LHCN-M2 (cell line): ENCODE results near the gene RGS19. TPM values are rescaled to one million over a fixed set of nuclear protein-coding genes. Genes with fewer than 3 reads are reported as not detected.

Experiments used
- DNase-seq: peaks from one replicate; pipeline ENCODE4 v3.0.0-alpha.2; 2012; ENCODE audit warnings: low read depth
- total RNA-seq: library from RNA; depleted of rRNA; stranded (reverse); fragments of >200 nt; gene quantifications from 2 replicates; pipeline ENCODE4 v1.2.3, GENCODE V29; 2014

RGS19 gene
- total RNA-seq, 1 experiment from 2014 or later, result 26.9 TPM

DNA sequence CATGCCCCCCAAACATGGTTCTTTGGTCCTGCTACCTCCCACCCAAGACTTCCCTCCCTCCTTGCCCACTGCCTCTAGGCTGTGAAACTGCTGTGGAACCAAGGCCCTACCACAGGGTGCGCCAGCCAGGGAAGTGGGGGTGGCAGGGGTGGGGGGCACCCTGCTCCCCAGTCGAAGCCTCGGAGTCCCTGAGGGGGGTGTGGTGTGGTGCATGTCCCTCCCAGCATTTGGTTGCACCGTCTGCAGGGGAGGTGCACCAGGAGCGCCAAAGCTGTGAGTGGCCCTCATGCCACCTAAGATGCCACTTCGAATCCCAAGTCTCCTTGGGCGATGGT is 1.8 kb downstream of the RGS19 start:
- no peak for DNase-seq

DNA sequence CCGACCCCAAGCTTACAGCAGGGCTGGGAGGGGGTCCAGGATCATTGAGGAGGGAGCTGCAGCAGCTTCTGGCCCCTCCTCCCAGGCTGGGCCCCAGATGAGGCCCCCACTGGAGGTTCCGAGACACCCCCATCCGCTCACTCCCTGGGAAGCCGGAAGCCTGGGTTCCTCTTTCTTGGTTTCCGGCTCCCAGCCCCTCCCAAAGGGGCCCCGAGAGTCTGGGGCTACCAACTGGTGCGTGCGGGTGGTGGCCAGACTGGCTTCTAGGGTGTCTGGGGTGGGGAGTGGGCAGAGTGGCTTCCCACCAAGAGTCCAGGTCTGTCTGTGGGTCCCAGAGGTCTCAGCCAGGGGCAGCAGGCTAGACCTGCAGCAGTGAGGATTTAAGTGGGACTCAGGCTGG is 2.2 kb downstream of the RGS19 start:
- DNase-seq, result no peak

GRCh38 chr20:64076061-64076997 is 3.0 kb downstream of the RGS19 start:
- no peak for DNase-seq

DNA sequence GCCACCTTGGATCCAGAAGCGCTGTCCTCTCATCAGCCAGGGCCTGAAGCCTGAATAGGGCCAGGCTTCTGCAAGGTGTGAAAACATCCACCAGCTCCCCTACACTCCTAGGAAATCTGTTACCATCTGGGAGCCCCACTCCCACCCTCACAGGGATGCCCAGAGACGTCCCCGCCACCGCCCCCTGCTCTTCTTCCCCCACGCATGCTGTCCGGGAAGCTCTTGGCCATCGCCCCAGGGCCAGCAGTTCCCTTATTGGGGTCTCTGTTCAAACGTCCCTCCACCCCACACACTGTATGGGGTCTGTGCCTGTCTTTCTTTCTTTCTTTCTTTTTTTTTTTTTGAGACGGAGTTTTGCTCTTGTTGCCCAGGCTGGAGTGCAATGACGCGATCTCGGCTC is 3.8 kb downstream of the RGS19 start:
- no peak for DNase-seq

- no peak for DNase-seq
These were observed 4.4 kb downstream of the RGS19 start for GRCh38 chr20:64074963-64075362.

- DNase-seq, result no peak
These were observed 5.0 kb downstream of the RGS19 start for GRCh38 chr20:64074184-64074789.

DNA sequence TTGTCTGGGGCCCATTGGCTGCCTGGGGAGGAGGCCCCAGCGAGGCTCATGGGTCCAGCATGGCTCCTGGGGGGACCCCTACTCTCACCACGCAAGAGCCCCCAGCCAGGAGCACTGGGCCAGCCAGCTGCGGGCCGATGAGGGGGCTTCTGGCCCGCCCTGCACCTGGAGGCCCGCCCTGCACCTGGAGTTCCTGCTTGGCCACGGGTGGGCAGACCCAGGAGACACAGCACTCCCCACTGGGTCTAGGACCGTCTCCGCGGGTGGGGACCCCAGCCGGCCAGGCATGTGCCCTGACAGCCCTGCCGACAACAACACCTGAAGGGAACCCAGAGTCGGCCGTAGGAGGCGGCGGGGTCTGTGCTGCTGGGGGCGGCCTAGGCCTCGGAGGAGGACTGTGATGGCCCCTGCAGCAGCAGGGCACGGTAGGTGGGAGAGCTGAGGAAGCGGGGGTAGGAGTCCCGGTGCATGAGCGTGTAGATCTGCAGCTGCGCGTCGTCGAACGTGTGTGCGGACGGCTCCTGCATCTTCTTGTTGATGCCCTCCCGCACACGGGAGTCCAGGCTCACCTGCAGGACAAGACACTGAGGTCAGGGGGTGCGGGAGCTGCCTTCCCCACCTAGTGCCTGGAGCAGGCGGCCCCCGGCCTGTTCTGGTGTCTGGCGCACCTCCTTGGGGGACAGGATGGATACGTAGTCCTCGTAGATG is 5.7 kb downstream of the RGS19 start:
- no peak for DNase-seq

DNA sequence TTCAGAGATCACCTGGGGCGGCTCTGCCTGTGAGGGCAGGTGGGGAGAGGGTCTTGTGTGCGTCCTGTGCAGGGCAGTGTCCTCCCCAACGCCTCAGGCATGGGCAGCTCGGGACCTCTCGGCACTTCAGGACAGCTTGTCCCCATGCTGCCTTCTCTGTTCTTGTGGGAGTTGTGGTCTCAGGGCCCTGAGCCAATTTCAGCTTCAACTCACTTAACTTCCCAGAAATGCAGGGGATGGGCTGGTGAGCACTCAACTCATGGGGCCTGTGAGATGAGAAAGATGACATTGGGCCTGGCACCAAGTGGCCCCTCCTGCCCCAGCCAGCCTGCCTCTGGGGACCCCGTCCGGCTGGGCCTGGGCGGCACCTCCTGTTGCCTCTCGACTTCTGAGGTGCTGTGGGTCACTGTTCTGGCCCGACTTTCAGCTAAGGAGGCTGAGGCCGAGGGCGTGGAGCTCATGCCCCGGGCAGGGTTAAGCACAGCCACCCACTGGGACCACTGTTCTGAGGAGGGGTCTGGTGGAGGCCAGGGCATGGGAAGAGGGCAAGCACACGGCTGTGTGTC is 6.7 kb downstream of the RGS19 start:
- DNase-seq, result no peak

- DNase-seq, result no peak
These were observed 7.7 kb downstream of the RGS19 start for GRCh38 chr20:64071341-64072332.

- DNase-seq, result no peak
These were observed 8.9 kb downstream of the RGS19 start for GRCh38 chr20:64070244-64070993.

DNA sequence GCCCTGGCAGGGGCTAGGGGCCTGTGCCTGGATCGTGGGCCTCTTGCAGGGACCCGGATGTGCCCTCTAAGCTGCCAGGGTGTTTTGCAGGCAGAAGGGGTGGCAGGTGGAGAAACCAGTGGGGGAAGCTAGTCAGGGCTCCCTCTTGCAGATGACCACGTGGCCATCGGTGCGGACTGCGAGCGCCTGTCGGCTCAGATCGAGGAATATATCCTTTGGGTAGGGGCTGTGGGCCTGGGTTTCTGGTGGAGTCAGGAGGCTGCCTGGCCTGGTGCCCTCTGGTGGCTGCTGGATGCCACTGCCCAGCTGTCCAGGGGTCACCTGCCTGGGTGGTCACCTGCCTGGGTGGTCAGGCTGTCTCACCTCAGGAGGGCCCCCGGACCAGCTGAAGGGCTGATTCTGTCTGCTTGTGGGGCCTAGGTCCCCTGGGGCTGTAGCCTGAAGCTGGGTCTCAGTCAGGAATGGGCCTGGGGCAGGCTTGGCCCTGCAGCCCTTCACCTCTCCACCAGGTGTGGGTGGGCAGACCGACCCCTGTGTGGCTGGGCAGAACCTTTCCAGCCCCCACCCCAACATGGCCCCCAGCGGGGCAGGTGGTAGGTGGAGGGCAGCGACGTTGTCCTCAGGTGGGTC is 9.6 kb downstream of the RGS19 start:
- DNase-seq, result no peak

DNA sequence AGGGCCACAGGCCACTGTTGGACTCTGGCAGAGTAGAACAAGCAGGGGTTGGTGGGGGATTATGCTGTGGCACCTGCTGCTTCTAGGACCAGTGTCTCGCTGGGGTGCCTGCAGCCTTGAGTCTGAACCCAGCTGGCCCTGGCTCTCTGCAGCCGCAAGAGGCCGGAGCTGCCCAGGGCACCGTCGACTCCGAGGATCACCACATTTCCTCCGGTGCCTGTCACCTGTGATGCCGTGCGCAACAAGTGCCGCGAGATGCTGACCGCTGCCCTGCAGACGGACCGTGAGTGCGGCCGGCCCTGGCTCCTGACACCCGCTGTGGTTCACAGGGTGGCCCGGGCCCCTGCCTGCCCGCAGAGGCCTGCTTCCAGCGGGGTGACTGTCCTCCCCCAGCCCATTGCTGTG is 10.1 kb downstream of the RGS19 start:
- DNase-seq, result no peak

- DNase-seq, result no peak
These were observed 10.7 kb downstream of the RGS19 start for GRCh38 chr20:64068386-64069208.

GRCh38 chr20:64067733-64068307 is 11.5 kb downstream of the RGS19 start:
- no peak for DNase-seq

GRCh38 chr20:64067005-64067632 is 12.2 kb downstream of the RGS19 start:
- DNase-seq, result no peak

GRCh38 chr20:64065974-64066343 is 13.4 kb downstream of the RGS19 start:
- DNase-seq, result peak; percentile 86

- DNase-seq, result no peak
These were observed 14.0 kb downstream of the RGS19 start for GRCh38 chr20:64065062-64065973.
